BJ (cell line): ENCODE results near the gene ICAM2. TPM values are rescaled to one million over a fixed set of nuclear protein-coding genes. Genes with fewer than 3 reads are reported as not detected.

Experiments used
- CTCF ChIA-PET: fragments of 350-600 bp; formaldehyde crosslinking; extraction: SDS; loops from one replicate; lab custom pipeline; 2021; ENCODE audit warnings: antibody characterized with exemption, inconsistent platforms; lab: Yijun Ruan, JAX
- POLR2A ChIA-PET: fragments of 300-600 bp; sonication (Branson Sonifier 250); formaldehyde crosslinking; extraction: SDS; loops from one replicate; lab custom pipeline; 2021; ENCODE audit warnings: antibody characterized with exemption; lab: Charles Lee
- DNase-seq: peaks from one replicate; pipeline ENCODE4 v3.0.0-alpha.2; 2011; ENCODE audit warnings: low read depth
- H3K27me3 ChIP-seq: 2 replicates; pipeline ENCODE4 v1.6.0; 2011; ENCODE audit warnings: low read length; ENCODE audit not compliant: control insufficient read depth, insufficient read depth
- H3K36me3 ChIP-seq: 2 replicates; pipeline ENCODE4 v1.5.1; 2011; ENCODE audit warnings: low read length; ENCODE audit not compliant: control insufficient read depth, insufficient read depth
- H3K4me3 ChIP-seq: 2 replicates; pipeline ENCODE4 v1.5.1; 2011; ENCODE audit warnings: low read depth, mild to moderate bottlenecking, control low read depth, low read length
- CTCF ChIP-seq: IDR thresholded peaks from 2 replicates; pipeline ENCODE4 v1.5.1; 2011; ENCODE audit warnings: low read depth, mild to moderate bottlenecking, control low read depth, inconsistent platforms, low read length, moderate library complexity; ENCODE audit not compliant: insufficient read depth
- polyA plus RNA-seq: library from polyadenylated mRNA; depleted of rRNA; stranded (reverse); fragments of >200 nt; gene quantifications from 2 replicates; pipeline ENCODE4 v1.2.3, GENCODE V29; 2011

Gene ICAM2
- polyA plus RNA-seq, 1 experiment: 0.91 TPM

- ChIA-PET CTCF (interaction anchor here (0.6 to 3.8 kb wide), 14 partner anchors 8 to 435 kb away, joined by 3 to 53 read pairs (median 4); partner anchors contain the start of genes CD79B, CSHL1 and GH1), POLR2A (no interaction called here)
- TF ChIP-seq CTCF: no peak
- H3K27me3 ChIP-seq: peaks cover 12% of the 10 kb centered on the region
- no peak for DNase-seq
- H3K36me3 ChIP-seq: no peaks in the 10 kb centered on the region
- no peak overlapping the region for H3K4me3 ChIP-seq
Observed at GRCh38 chr17:63989622-63990345, 30.6 kb downstream of the ICAM2 start.

- Histone ChIP-seq H3K4me3 (no peak overlapping the region), H3K27me3 (peaks cover 9% of the 10 kb centered on the region), H3K36me3 (no peaks in the 10 kb centered on the region)
- no peak for DNase-seq
- ChIA-PET CTCF (interaction anchor here (0.5 to 3.8 kb wide), 6 partner anchors 9 to 71 kb away, joined by 3 to 53 read pairs (median 4); partner anchors contain the start of genes CD79B and GH1), POLR2A (no interaction called here)
- TF ChIP-seq CTCF: no peak
Observed at GRCh38 chr17:63988741-63989621, 31.5 kb downstream of the ICAM2 start.

DNA sequence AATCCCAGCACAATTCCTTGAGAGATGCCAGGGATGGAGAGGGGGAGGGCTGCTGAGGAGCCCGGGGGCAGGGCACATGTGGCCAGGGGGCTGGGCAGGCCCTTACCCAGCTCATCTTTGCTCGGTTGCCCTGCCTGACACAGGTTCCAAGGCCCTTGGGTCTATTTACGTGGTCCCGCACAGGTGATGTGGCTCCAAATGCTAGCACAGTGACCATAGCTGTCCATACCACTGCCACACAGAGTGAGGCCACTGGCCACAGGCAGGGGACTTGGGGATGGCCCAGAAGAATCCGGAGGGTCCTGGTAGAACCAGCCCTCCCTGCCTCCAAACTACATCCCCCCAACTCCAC lies 32.3 kb downstream of the ICAM2 start:
- no peak for DNase-seq
- peaks cover 7% of the 10 kb centered on the region for H3K27me3 ChIP-seq
- CTCF ChIA-PET: interaction anchor here (0.9 to 3.8 kb wide), 4 partner anchors 10 to 70 kb away, joined by 3 to 53 read pairs (median 4); partner anchors contain the start of genes CD79B, GH1 and PRR29
- POLR2A ChIA-PET: no interaction called here
- H3K36me3 ChIP-seq: no peaks in the 10 kb centered on the region
- no peak overlapping the region for H3K4me3 ChIP-seq
- TF ChIP-seq CTCF: no peak

- no peak for TF ChIP-seq CTCF
- H3K27me3 ChIP-seq: peaks cover 6% of the 10 kb centered on the region
- no peak overlapping the region for H3K4me3 ChIP-seq
- ChIA-PET CTCF (interaction anchor here (1.1 to 5.0 kb wide), 4 partner anchors 11 to 70 kb away, joined by 3 to 53 read pairs (median 14); partner anchors contain the start of genes GH1 and PRR29), POLR2A (no interaction called here)
- no peaks in the 10 kb centered on the region for H3K36me3 ChIP-seq
- DNase-seq: no peak
Observed at GRCh38 chr17:63987221-63988126, 33.0 kb downstream of the ICAM2 start.
